H9 (cell line): ENCODE measurements around the gene HNF1A. TPM values are rescaled to one million over a fixed set of nuclear protein-coding genes. Genes with fewer than 3 reads are reported as not detected.

Experiments used
- DNase-seq: peaks from one replicate; pipeline ENCODE4 v3.0.0-alpha.2; 2017
- H2AFZ ChIP-seq: one replicate; pipeline ENCODE4 v1.6.1; 2013; ENCODE audit warnings: mild to moderate bottlenecking, low read length, control low read depth, moderate library complexity
- H2AK5ac ChIP-seq: 2 replicates; pipeline ENCODE4 v1.6.1; 2013; ENCODE audit warnings: low read length, control low read depth, mixed read lengths; ENCODE audit not compliant: insufficient read length
- H2BK120ac ChIP-seq: one replicate; pipeline ENCODE4 v1.6.1; 2013; ENCODE audit warnings: low read depth, mild to moderate bottlenecking, low read length, control low read depth, inconsistent platforms; ENCODE audit not compliant: poor library complexity, severe bottlenecking
- H2BK12ac ChIP-seq: 2 replicates; pipeline ENCODE4 v1.6.1; 2013; ENCODE audit warnings: low read length, control low read depth, mixed read lengths, low read depth; ENCODE audit not compliant: insufficient read length
- H2BK15ac ChIP-seq: 2 replicates; pipeline ENCODE4 v1.6.1; 2013; ENCODE audit warnings: low read depth, low read length, control low read depth
- H2BK20ac ChIP-seq: one replicate; pipeline ENCODE4 v1.6.1; 2013; ENCODE audit warnings: low read depth, mild to moderate bottlenecking, low read length, control low read depth, inconsistent platforms; ENCODE audit not compliant: poor library complexity, severe bottlenecking
- H2BK5ac ChIP-seq: 2 replicates; pipeline ENCODE4 v1.6.1; 2013; ENCODE audit warnings: low read length, control low read depth, mixed read lengths; ENCODE audit not compliant: insufficient read length
- H3K14ac ChIP-seq: 2 replicates; pipeline ENCODE4 v1.6.1; 2013; ENCODE audit warnings: low read length, control low read depth; ENCODE audit not compliant: insufficient read depth
- H3K18ac ChIP-seq: 2 replicates; pipeline ENCODE4 v1.6.1; 2013; ENCODE audit warnings: low read depth, mild to moderate bottlenecking, mixed read lengths, low read length, control low read depth; ENCODE audit not compliant: insufficient read length
- H3K23ac ChIP-seq: 2 replicates; pipeline ENCODE4 v1.6.1; 2013; ENCODE audit warnings: low read length, control low read depth, mixed read lengths, low read depth; ENCODE audit not compliant: insufficient read length
- H3K23me2 ChIP-seq: 2 replicates; pipeline ENCODE4 v1.6.1; 2013; ENCODE audit warnings: low read depth, mild to moderate bottlenecking, mixed read lengths, low read length, control low read depth; ENCODE audit not compliant: insufficient read length, poor library complexity, severe bottlenecking
- H3K27ac ChIP-seq: 2 replicates; pipeline ENCODE4 v1.5.1; 2013; ENCODE audit warnings: low read length, control low read depth, mixed read lengths, low read depth; ENCODE audit not compliant: insufficient read length
- H3K27me3 ChIP-seq: 2 replicates; pipeline ENCODE4 v1.6.1; 2013; ENCODE audit warnings: low read length, control low read depth, inconsistent platforms; ENCODE audit not compliant: insufficient read depth
- H3K4ac ChIP-seq: 2 replicates; pipeline ENCODE4 v1.6.1; 2013; ENCODE audit warnings: low read depth, mild to moderate bottlenecking, control low read depth, inconsistent platforms, low read length, moderate library complexity
- H3K4me1 ChIP-seq: 2 replicates; pipeline ENCODE4 v1.6.1; 2013; ENCODE audit warnings: low read length, control low read depth, inconsistent platforms; ENCODE audit not compliant: insufficient read depth
- H3K4me2 ChIP-seq: 2 replicates; pipeline ENCODE4 v1.6.1; 2013; ENCODE audit warnings: low read length, control low read depth, mixed read lengths; ENCODE audit not compliant: insufficient read length, insufficient read depth
- H3K56ac ChIP-seq: 2 replicates; pipeline ENCODE4 v1.6.1; 2013; ENCODE audit warnings: low read depth, mild to moderate bottlenecking, mixed read lengths, low read length, control low read depth; ENCODE audit not compliant: insufficient read length
- H3K79me1 ChIP-seq: 2 replicates; pipeline ENCODE4 v1.6.1; 2013; ENCODE audit warnings: low read depth, mild to moderate bottlenecking, moderate library complexity, low read length, control low read depth, inconsistent platforms; ENCODE audit not compliant: insufficient read depth, poor library complexity, severe bottlenecking
- H3K79me2 ChIP-seq: 2 replicates; pipeline ENCODE4 v1.6.1; 2013; ENCODE audit warnings: low read length, control low read depth, inconsistent platforms; ENCODE audit not compliant: insufficient read depth
- H3K9ac ChIP-seq: 2 replicates; pipeline ENCODE4 v1.6.1; 2013; ENCODE audit warnings: low read length, control low read depth, mixed read lengths; ENCODE audit not compliant: insufficient read length; ENCODE audit errors: extremely low read depth
- H3K9me3 ChIP-seq: one replicate; pipeline ENCODE4 v1.6.1; 2013; ENCODE audit warnings: low read depth, low read length, inconsistent platforms; ENCODE audit not compliant: control insufficient read depth
- H3T11ph ChIP-seq: one replicate; pipeline ENCODE4 v1.6.1; 2013; ENCODE audit warnings: mild to moderate bottlenecking, low read length, control low read depth, inconsistent platforms
- H4K20me1 ChIP-seq: one replicate; pipeline ENCODE4 v1.6.1; 2013; ENCODE audit not compliant: control insufficient read depth, insufficient read length, insufficient read depth
- H4K5ac ChIP-seq: 2 replicates; pipeline ENCODE4 v1.6.1; 2013; ENCODE audit warnings: low read depth, mild to moderate bottlenecking, mixed read lengths, low read length, control low read depth; ENCODE audit not compliant: insufficient read length
- H4K8ac ChIP-seq: replicated peaks from 2 replicates; pipeline ENCODE4 v1.6.1; 2013; ENCODE audit warnings: low read length, control low read depth, mixed read lengths, low read depth; ENCODE audit not compliant: insufficient read length
- H4K91ac ChIP-seq: 2 replicates; pipeline ENCODE4 v1.6.1; 2013; ENCODE audit warnings: low read depth, mild to moderate bottlenecking, moderate library complexity, mixed read lengths, low read length, control low read depth; ENCODE audit not compliant: insufficient read length
- H3K27ac Mint-ChIP-seq, 3 experiments: 2 replicates in 2 of 3; 3 replicates in 1 of 3; pipeline ENCODE4 v1.8.0; 2020 to 2021; ENCODE audit warnings: mixed read lengths in 3 of 3, mild to moderate bottlenecking in 1 of 3, moderate library complexity in 1 of 3
- H3K27me3 Mint-ChIP-seq: 2 replicates; pipeline ENCODE4 v1.8.0; 2021; ENCODE audit warnings: low read depth, mild to moderate bottlenecking, moderate library complexity, mixed read lengths
- H3K36me3 Mint-ChIP-seq, 3 experiments: 2 replicates in 2 of 3; 3 replicates in 1 of 3; pipeline ENCODE4 v1.8.0; 2020 to 2021; ENCODE audit warnings: low read depth in 3 of 3, mixed read lengths in 3 of 3; ENCODE audit not compliant: insufficient read depth in 1 of 3
- H3K4me1 Mint-ChIP-seq, 2 experiments: 2 replicates each; pipeline ENCODE4 v1.8.0; 2020; ENCODE audit warnings: mixed read lengths in 2 of 2
- H3K4me3 Mint-ChIP-seq, 2 experiments: 2 replicates in 1 of 2; 3 replicates in 1 of 2; pipeline ENCODE4 v1.8.0; 2020 to 2021; ENCODE audit warnings: mild to moderate bottlenecking in 2 of 2, mixed read lengths in 2 of 2, moderate library complexity in 1 of 2
- H3K9me3 Mint-ChIP-seq, 2 experiments: 2 replicates in 1 of 2; 3 replicates in 1 of 2; pipeline ENCODE4 v1.8.0; 2020; ENCODE audit warnings: mild to moderate bottlenecking in 2 of 2, mixed read lengths in 2 of 2, moderate library complexity in 1 of 2
- CTCF ChIP-seq: fragments of 200-600 bp; sonication (generic); conservative IDR thresholded peaks from 3 replicates; pipeline ENCODE4 v1.8.0; 2021; ENCODE audit warnings: antibody characterized with exemption, mild to moderate bottlenecking
- WGBS: extraction: QIAGEN DNeasy Blood & Tissue Kit; methylation state at CpG from one replicate; pipeline ENCODE4 v1.1.7; 2013; ENCODE audit warnings: missing lambda C conversion rate, low lambda C conversion rate, mixed read lengths; ENCODE audit not compliant: insufficient read length; ENCODE audit errors: extremely low coverage; 5-methylcytosine and 5-hydroxymethylcytosine counted together
- total RNA-seq: library from RNA; stranded (reverse); gene quantifications from 2 replicates; pipeline ENCODE4 v1.2.1, GENCODE V29; 2021

The HNF1A gene
- total RNA-seq, 1 experiment from 2014 or later: not detected

DNA sequence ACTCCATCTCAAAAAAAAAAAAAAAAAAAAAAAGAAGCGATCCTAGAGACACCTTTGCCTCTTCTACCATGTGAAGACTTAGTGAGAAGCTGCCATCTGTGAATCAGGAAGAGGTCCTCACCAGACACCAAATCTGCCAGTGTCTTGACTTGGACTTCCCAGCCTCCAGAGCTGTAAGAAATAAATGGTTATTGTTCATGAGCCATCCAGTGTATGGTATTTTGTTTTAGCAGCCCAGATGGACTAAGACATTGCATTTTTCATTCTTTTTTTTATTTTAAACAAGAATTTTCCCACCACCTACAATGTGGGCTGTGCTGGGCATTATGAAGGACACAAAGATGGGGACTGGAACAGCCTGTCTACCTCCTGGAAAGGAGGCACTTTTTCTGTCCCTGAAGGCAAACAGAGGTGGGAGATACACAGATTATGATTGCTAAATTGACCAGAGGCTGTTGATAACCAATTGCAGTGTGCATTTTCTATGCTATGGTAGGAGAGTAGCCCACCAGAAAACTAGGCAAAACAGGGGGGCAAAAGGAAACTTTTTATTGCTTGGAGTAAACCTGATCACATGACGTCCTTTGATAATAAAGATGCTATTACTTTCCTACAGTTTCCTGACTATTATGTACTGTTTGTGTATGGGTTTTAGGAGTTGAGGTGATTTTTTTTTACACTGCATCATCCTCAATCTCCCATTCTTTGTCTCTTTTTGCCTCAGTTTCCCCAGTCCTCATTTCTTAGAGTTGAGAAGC, 40.7 kb downstream of the HNF1A start:
- Histone ChIP-seq H3K27ac (no peak overlapping the region), H3K14ac (no peak overlapping the region), H4K5ac (no peak overlapping the region), H3K27me3 (no peaks in the 10 kb centered on the region), H4K20me1 (no peaks in the 10 kb centered on the region), H2BK12ac (no peak overlapping the region), H2BK120ac (no peak overlapping the region), H3K4me2 (no peak overlapping the region), H2AFZ (no peak overlapping the region), H2BK15ac (no peak overlapping the region), H3K4ac (no peak overlapping the region), H3K79me2 (no peaks in the 10 kb centered on the region), H3K9ac (no peak overlapping the region), H3T11ph (no peak overlapping the region), H2AK5ac (no peak overlapping the region), H3K18ac (no peak overlapping the region), H2BK20ac (no peak overlapping the region), H3K79me1 (peaks cover 3% of the 10 kb centered on the region), H4K8ac (no peak overlapping the region), H3K9me3 (no peaks in the 10 kb centered on the region), H2BK5ac (no peak overlapping the region), H3K23ac (no peak overlapping the region), H3K23me2 (peaks cover 4% of the 10 kb centered on the region), H3K56ac (no peak overlapping the region), H4K91ac (no peak overlapping the region), H3K4me1 (no peaks in the 10 kb centered on the region)
- Mint-ChIP-seq H3K36me3 (peaks cover 0 to 2% (median 0%) of the 10 kb centered on the region in 3 experiments; a peak in 1 of 7 replicates), H3K27ac (no peak overlapping the region), H3K9me3 (0 out of 5 replicates have a peak, but pooled peaks cover 0 to 2% of the 10 kb centered on the region in 2 experiments), H3K4me3 (no peak overlapping the region), H3K27me3 (peaks cover 2% of the 10 kb centered on the region), H3K4me1 (peaks cover 8% of the 10 kb centered on the region in 2 experiments)
- WGBS: no CpG with 5 or more reads among the region's 2 CpGs
- no peak for TF ChIP-seq CTCF
- no peak for DNase-seq
